Measurements from ENCODE around the gene PLSCR3.

Gene PLSCR3

GRCh38 chr17:7436556-7437368 lies 42.4 kb upstream of the PLSCR3 start:
- Histone ChIP-seq H3K9ac (ENCODE audit: low read length) (no peak overlapping the region), H2BK5ac (ENCODE audit: low read depth, low read length, poor library complexity, severe bottlenecking) (no peak overlapping the region), H2AFZ (ENCODE audit: low read depth, low read length) (no peak overlapping the region), H3K14ac (ENCODE audit: low read length in 2 of 2) (no peak overlapping the region), H3K23ac (ENCODE audit: low read length in 2 of 2) (no peak overlapping the region), H2BK120ac (ENCODE audit: low read depth, low read length) (no peak overlapping the region), H2AK5ac (ENCODE audit: low read length, severe bottlenecking) (no peak overlapping the region), H2BK12ac (ENCODE audit: low read length in 2 of 2) (no peak overlapping the region), H3K79me1 (replicated peaks; ENCODE audit: low read length, poor library complexity, severe bottlenecking) (peaks cover 10% of the 10 kb centered on the region), H3K36me3 (ENCODE audit: control insufficient read depth in 1 of 2, insufficient read depth in 2 of 2, low read depth in 1 of 2, low read length in 2 of 2) (no peaks in the 10 kb centered on the region), H3K4me1 (ENCODE audit: control insufficient read depth, insufficient read depth, low read depth, low read length) (peaks cover 46% of the 10 kb centered on the region), H3K9me3 (ENCODE audit: control insufficient read depth, low read length) (no peaks in the 10 kb centered on the region), H3K27me3 (ENCODE audit: control insufficient read depth in 1 of 2, insufficient read depth in 1 of 2, low read length in 2 of 2) (peaks cover 30 to 41% of the 10 kb centered on the region in 2 experiments), H3K4ac (ENCODE audit: low read depth in 1 of 2, low read length in 2 of 2) (peak overlapping the region in 1 of 2 experiments; percentile 52), H3K4me2 (ENCODE audit: low read length, poor library complexity, severe bottlenecking) (peak overlapping the region; percentile 79), H4K8ac (ENCODE audit: low read length) (peak overlapping the region; percentile 47), H4K91ac (ENCODE audit: low read length) (no peak overlapping the region), H3K18ac (ENCODE audit: low read depth in 1 of 2, low read length in 2 of 2) (no peak overlapping the region), H3K4me3 (ENCODE audit: insufficient read depth in 1 of 2, low read depth in 1 of 2, low read length in 2 of 2) (peak overlapping the region; percentile 52 to 70), H2BK15ac (ENCODE audit: low read depth, poor library complexity, severe bottlenecking) (no peak overlapping the region), H3K27ac (ENCODE audit: low read length, poor library complexity, severe bottlenecking) (no peak overlapping the region)
- DNase-seq: peak; percentile 73
- WGBS: 6% methylated on average over 87 of the region's 92 CpGs

- Histone ChIP-seq H4K91ac (ENCODE audit: low read length) (no peak overlapping the region), H3K9me3 (ENCODE audit: control insufficient read depth, low read length) (no peaks in the 10 kb centered on the region), H3K23ac (ENCODE audit: low read length in 2 of 2) (no peak overlapping the region), H3K27me3 (ENCODE audit: control insufficient read depth in 1 of 2, insufficient read depth in 1 of 2, low read length in 2 of 2) (peaks cover 23 to 35% of the 10 kb centered on the region in 2 experiments), H3K36me3 (ENCODE audit: control insufficient read depth in 1 of 2, insufficient read depth in 2 of 2, low read depth in 1 of 2, low read length in 2 of 2) (no peaks in the 10 kb centered on the region), H2BK15ac (ENCODE audit: low read depth, poor library complexity, severe bottlenecking) (no peak overlapping the region), H3K4me2 (ENCODE audit: low read length, poor library complexity, severe bottlenecking) (peak overlapping the region; percentile 79), H3K4me1 (ENCODE audit: control insufficient read depth, insufficient read depth, low read depth, low read length) (peaks cover 46% of the 10 kb centered on the region), H4K8ac (ENCODE audit: low read length) (peak overlapping the region; percentile 73), H3K27ac (ENCODE audit: low read length, poor library complexity, severe bottlenecking) (peak overlapping the region; percentile 24), H3K9ac (ENCODE audit: low read length) (peak overlapping the region; percentile 51), H3K18ac (ENCODE audit: low read depth in 1 of 2, low read length in 2 of 2) (peak overlapping the region in 1 of 2 experiments; percentile 6), H2BK5ac (ENCODE audit: low read depth, low read length, poor library complexity, severe bottlenecking) (no peak overlapping the region), H3K14ac (ENCODE audit: low read length in 2 of 2) (no peak overlapping the region), H3K4me3 (ENCODE audit: insufficient read depth in 1 of 2, low read depth in 1 of 2, low read length in 2 of 2) (peak overlapping the region; percentile 60 to 70), H2BK12ac (ENCODE audit: low read length in 2 of 2) (no peak overlapping the region), H3K4ac (ENCODE audit: low read depth in 1 of 2, low read length in 2 of 2) (peak overlapping the region in 1 of 2 experiments; percentile 57), H2AK5ac (ENCODE audit: low read length, severe bottlenecking) (no peak overlapping the region), H2AFZ (ENCODE audit: low read depth, low read length) (peak overlapping the region; percentile 72), H2BK120ac (ENCODE audit: low read depth, low read length) (no peak overlapping the region), H3K79me1 (replicated peaks; ENCODE audit: low read length, poor library complexity, severe bottlenecking) (peaks cover 10% of the 10 kb centered on the region)
- WGBS: 10% methylated on average over 49 of the region's 49 CpGs
- peak; percentile 48 for DNase-seq
Observed at GRCh38 chr17:7435676-7436555, 41.6 kb upstream of the PLSCR3 start.

- Histone ChIP-seq H2BK12ac (ENCODE audit: low read length in 2 of 2) (no peak overlapping the region), H3K14ac (ENCODE audit: low read length in 2 of 2) (no peak overlapping the region), H2BK5ac (ENCODE audit: low read depth, low read length, poor library complexity, severe bottlenecking) (no peak overlapping the region), H2BK15ac (ENCODE audit: low read depth, poor library complexity, severe bottlenecking) (no peak overlapping the region), H3K79me1 (replicated peaks; ENCODE audit: low read length, poor library complexity, severe bottlenecking) (peaks cover 5% of the 10 kb centered on the region), H3K4ac (ENCODE audit: low read depth in 1 of 2, low read length in 2 of 2) (no peak overlapping the region), H2AFZ (ENCODE audit: low read depth, low read length) (no peak overlapping the region), H3K36me3 (ENCODE audit: control insufficient read depth in 1 of 2, insufficient read depth in 2 of 2, low read depth in 1 of 2, low read length in 2 of 2) (no peaks in the 10 kb centered on the region), H3K27ac (ENCODE audit: low read length, poor library complexity, severe bottlenecking) (no peak overlapping the region), H3K4me3 (ENCODE audit: insufficient read depth in 1 of 2, low read depth in 1 of 2, low read length in 2 of 2) (no peak overlapping the region), H3K4me1 (ENCODE audit: control insufficient read depth, insufficient read depth, low read depth, low read length) (peaks cover 16% of the 10 kb centered on the region), H3K27me3 (ENCODE audit: control insufficient read depth in 1 of 2, insufficient read depth in 1 of 2, low read length in 2 of 2) (peaks cover under 1 to 5% of the 10 kb centered on the region in 2 experiments), H4K91ac (ENCODE audit: low read length) (no peak overlapping the region), H3K4me2 (ENCODE audit: low read length, poor library complexity, severe bottlenecking) (no peak overlapping the region), H2BK120ac (ENCODE audit: low read depth, low read length) (no peak overlapping the region), H4K8ac (ENCODE audit: low read length) (no peak overlapping the region), H2AK5ac (ENCODE audit: low read length, severe bottlenecking) (no peak overlapping the region), H3K9ac (ENCODE audit: low read length) (no peak overlapping the region), H3K23ac (ENCODE audit: low read length in 2 of 2) (no peak overlapping the region), H3K9me3 (ENCODE audit: control insufficient read depth, low read length) (no peaks in the 10 kb centered on the region), H3K18ac (ENCODE audit: low read depth in 1 of 2, low read length in 2 of 2) (no peak overlapping the region)
- DNase-seq: no peak
- WGBS: 93% methylated on average over 11 of the region's 11 CpGs
Observed at GRCh38 chr17:7432296-7432695, 38.0 kb upstream of the PLSCR3 start.

GRCh38 chr17:7431231-7431630 lies 36.9 kb upstream of the PLSCR3 start:
- Histone ChIP-seq H2BK12ac (ENCODE audit: low read length in 2 of 2) (no peak overlapping the region), H2BK15ac (ENCODE audit: low read depth, poor library complexity, severe bottlenecking) (no peak overlapping the region), H3K4ac (ENCODE audit: low read depth in 1 of 2, low read length in 2 of 2) (no peak overlapping the region), H3K36me3 (ENCODE audit: control insufficient read depth in 1 of 2, insufficient read depth in 2 of 2, low read depth in 1 of 2, low read length in 2 of 2) (no peaks in the 10 kb centered on the region), H3K27ac (ENCODE audit: low read length, poor library complexity, severe bottlenecking) (no peak overlapping the region), H3K18ac (ENCODE audit: low read depth in 1 of 2, low read length in 2 of 2) (no peak overlapping the region), H2BK120ac (ENCODE audit: low read depth, low read length) (no peak overlapping the region), H3K9ac (ENCODE audit: low read length) (no peak overlapping the region), H3K4me2 (ENCODE audit: low read length, poor library complexity, severe bottlenecking) (no peak overlapping the region), H3K4me1 (ENCODE audit: control insufficient read depth, insufficient read depth, low read depth, low read length) (peaks cover 6% of the 10 kb centered on the region), H4K91ac (ENCODE audit: low read length) (no peak overlapping the region), H3K4me3 (ENCODE audit: insufficient read depth in 1 of 2, low read depth in 1 of 2, low read length in 2 of 2) (no peak overlapping the region), H3K14ac (ENCODE audit: low read length in 2 of 2) (no peak overlapping the region), H2AK5ac (ENCODE audit: low read length, severe bottlenecking) (no peak overlapping the region), H3K79me1 (replicated peaks; ENCODE audit: low read length, poor library complexity, severe bottlenecking) (peaks cover under 1% of the 10 kb centered on the region), H4K8ac (ENCODE audit: low read length) (no peak overlapping the region), H3K9me3 (ENCODE audit: control insufficient read depth, low read length) (no peaks in the 10 kb centered on the region), H2BK5ac (ENCODE audit: low read depth, low read length, poor library complexity, severe bottlenecking) (no peak overlapping the region), H3K23ac (ENCODE audit: low read length in 2 of 2) (no peak overlapping the region), H3K27me3 (ENCODE audit: control insufficient read depth in 1 of 2, insufficient read depth in 1 of 2, low read length in 2 of 2) (peaks cover 0 to 2% of the 10 kb centered on the region in 2 experiments), H2AFZ (ENCODE audit: low read depth, low read length) (no peak overlapping the region)
- DNase-seq: no peak
- 65% methylated on average over 1 of the region's 1 CpG for WGBS

All from mesenchymal stem cell (in vitro differentiated cells and primary cell).